Right renal cortex interstitium (tissue), 3 donors: ENCODE data around the gene PLK1. TPM values are rescaled to one million over a fixed set of nuclear protein-coding genes. Genes with fewer than 3 reads are reported as not detected.
"Not testable (repeated sequence)": the region's sequence is repeated elsewhere in the genome, so short reads cannot be mapped to it uniquely, and the experiment has no call there.

Source experiments
- DNase-seq, 3 donors: peaks; one replicate each; pipeline ENCODE4 v3.0.0-alpha.2; 2013; ENCODE audit warnings: low read depth in 3 of 3, low spot score in 2 of 3
- polyA plus RNA-seq, 3 donors: library from polyadenylated mRNA; unstranded; fragments of 120-200 nt; gene quantifications; one replicate each; pipeline ENCODE4 v1.2.1, GENCODE V29; 2013; ENCODE audit not compliant: insufficient read length in 3 of 3

Gene PLK1
- 10 to 100 TPM; 24.2 to 27.1 (median 25.1) TPM for polyA plus RNA-seq

GRCh38 chr16:23678430-23679273 is at the start of gene PLK1:
Gene PLK1 (plus strand): TSS chr16:23678889. CDS start chr16:23678933, 44 bp downstream.
- peak; percentile 38 to 70 (median 69) for DNase-seq

- DNase-seq, result no peak
Observed at GRCh38 chr16:23629516-23629915, 49.2 kb upstream of the PLK1 start.

- DNase-seq, result not testable (repeated sequence)
Observed at GRCh38 chr16:23631874-23632273, 46.8 kb upstream of the PLK1 start.

GRCh38 chr16:23634461-23635036 is 44.1 kb upstream of the PLK1 start:
- DNase-seq, result no peak

- no peak for DNase-seq
Observed at GRCh38 chr16:23635958-23636357, 42.7 kb upstream of the PLK1 start.

GRCh38 chr16:23640615-23640930 is 38.1 kb upstream of the PLK1 start:
- DNase-seq, result peak in 1 of 3 donors; percentile 2

- peak; percentile 72 to 82 (median 76) for DNase-seq
Observed at GRCh38 chr16:23640931-23641765, 37.5 kb upstream of the PLK1 start, which contains the start of the genes DCTN5 and PALB2. Gene DCTN5 (plus strand): TSS chr16:23641466. CDS start chr16:23641543, 77 bp downstream. Gene PALB2 (minus strand): TSS chr16:23641310. CDS start chr16:23641157, 153 bp downstream.

- DNase-seq, result no peak
Observed at GRCh38 chr16:23642246-23642774, 36.4 kb upstream of the PLK1 start.

- no peak for DNase-seq
Observed at GRCh38 chr16:23650674-23651416, 27.8 kb upstream of the PLK1 start.

GRCh38 chr16:23651943-23652468 is 26.7 kb upstream of the PLK1 start:
- DNase-seq, result no peak

GRCh38 chr16:23663918-23664317 is 14.8 kb upstream of the PLK1 start:
- DNase-seq, result no peak

GRCh38 chr16:23666571-23667354 is 11.9 kb upstream of the PLK1 start:
- no peak for DNase-seq

- no peak for DNase-seq
Observed at GRCh38 chr16:23667355-23667659, 11.4 kb upstream of the PLK1 start.

GRCh38 chr16:23668225-23668624 is 10.5 kb upstream of the PLK1 start:
- no peak for DNase-seq

GRCh38 chr16:23668873-23669272 is 9.8 kb upstream of the PLK1 start:
- no peak for DNase-seq

GRCh38 chr16:23670137-23670776 is 8.4 kb upstream of the PLK1 start:
- DNase-seq, result no peak

- DNase-seq, result no peak
Observed at GRCh38 chr16:23673971-23674614, 4.6 kb upstream of the PLK1 start.

- DNase-seq, result no peak
Observed at GRCh38 chr16:23676924-23677480, 1.7 kb upstream of the PLK1 start.
